ENCODE data around the gene TMEM132E.

The TMEM132E gene

DNA sequence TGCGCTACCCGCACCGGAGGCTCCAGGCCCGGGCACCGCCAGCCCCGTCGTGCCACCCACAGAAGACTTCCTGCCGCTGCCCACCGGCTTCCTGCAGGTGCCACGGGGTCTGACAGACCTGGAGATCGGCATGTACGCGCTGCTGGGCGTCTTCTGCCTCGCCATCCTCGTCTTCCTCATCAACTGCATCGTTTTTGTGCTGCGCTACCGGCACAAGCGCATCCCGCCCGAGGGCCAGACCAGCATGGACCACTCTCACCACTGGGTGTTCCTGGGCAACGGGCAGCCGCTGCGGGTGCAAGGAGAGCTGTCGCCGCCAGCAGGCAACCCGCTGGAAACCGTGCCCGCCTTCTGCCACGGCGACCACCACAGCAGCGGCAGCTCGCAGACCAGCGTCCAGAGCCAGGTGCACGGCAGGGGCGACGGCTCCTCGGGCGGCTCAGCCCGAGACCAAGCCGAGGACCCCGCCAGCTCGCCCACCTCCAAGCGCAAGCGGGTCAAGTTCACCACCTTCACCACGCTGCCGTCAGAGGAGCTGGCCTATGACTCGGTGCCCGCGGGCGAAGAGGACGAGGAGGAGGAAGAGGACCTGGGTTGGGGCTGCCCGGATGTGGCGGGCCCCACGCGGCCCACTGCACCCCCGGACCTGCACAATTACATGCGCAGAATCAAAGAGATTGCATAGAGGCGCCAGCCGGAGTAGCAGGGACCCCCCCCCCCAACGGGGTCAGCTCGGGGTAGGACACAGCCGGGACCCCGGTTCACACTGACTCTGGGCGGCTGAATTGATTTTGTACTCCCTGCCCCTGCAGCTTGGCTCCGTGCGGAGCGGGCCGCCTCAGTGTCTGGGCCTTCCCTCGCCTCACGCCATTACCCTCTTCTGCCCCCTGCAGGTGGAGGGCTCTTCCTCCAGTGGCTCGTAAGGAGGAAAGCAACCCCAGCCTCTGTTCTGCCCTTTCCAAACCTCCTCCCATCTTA, 58.5 kb downstream of the TMEM132E start:
- H3K4me1 ChIP-seq (ENCODE audit: control insufficient read depth in 5 of 5, insufficient read depth in 5 of 5, low read length in 5 of 5): peaks cover 0 to 13% (median 8%) of the 10 kb centered on the region in 5 donors
- peak overlapping the region in 1 of 5 donors; percentile 49 for H3K9ac ChIP-seq (ENCODE audit: low read length in 5 of 5)
- H3K4me3 ChIP-seq (ENCODE audit: low read depth in 1 of 5, low read length in 5 of 5): peak overlapping the region in 4 of 5 donors; percentile 36 to 62 (median 44)
- H3K27me3 ChIP-seq (ENCODE audit: control insufficient read depth in 5 of 5, insufficient read depth in 4 of 5, low read length in 5 of 5): peaks cover 5 to 60% (median 44%) of the 10 kb centered on the region in 5 donors
- no peaks in the 10 kb centered on the region for H3K36me3 ChIP-seq (ENCODE audit: control insufficient read depth in 5 of 5, insufficient read depth in 5 of 5, low read length in 5 of 5)
- H3K27ac ChIP-seq (ENCODE audit: low read depth, low read length): no peak overlapping the region
- H3K9me3 ChIP-seq (ENCODE audit: control insufficient read depth in 5 of 5, low read length in 5 of 5): no peaks in the 10 kb centered on the region

DNA sequence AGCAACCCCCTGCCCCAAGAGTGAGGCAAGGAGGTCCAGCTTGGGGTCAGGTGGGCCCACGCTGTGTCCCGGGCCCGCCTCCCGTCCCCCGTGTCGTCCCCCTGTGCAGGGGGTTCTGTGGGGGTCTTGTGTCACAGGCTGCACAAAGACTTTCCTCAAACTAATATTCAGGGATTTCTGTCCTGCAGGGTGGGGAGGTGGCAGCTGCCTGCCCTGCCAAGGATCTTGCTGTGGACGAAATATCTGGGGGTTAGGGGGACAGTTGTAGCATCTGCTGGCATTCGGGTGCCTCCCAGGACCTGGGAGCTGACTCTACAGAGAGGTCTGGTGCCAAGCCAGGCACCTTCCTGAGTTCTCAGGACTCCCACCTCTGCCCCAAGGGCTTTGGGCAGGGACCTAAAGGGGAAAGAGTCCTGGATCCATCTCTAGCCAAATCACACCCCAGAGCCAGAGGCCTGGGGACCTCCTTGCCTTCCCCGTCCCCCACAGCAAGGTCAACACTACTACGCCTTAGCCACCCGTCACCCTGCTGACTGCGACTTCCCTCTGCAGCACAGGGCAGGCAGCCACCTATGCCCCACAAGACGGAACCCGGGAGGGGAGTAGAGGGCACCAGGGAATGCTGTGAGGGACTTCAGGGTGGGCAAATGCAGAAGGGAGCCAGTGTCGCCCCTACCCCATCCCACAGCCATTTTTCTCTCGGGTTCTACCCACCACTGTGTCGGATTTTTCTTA, 59.3 kb downstream of the TMEM132E start:
- Histone ChIP-seq H3K36me3 (ENCODE audit: control insufficient read depth in 5 of 5, insufficient read depth in 5 of 5, low read length in 5 of 5) (no peaks in the 10 kb centered on the region), H3K9me3 (ENCODE audit: control insufficient read depth in 5 of 5, low read length in 5 of 5) (no peaks in the 10 kb centered on the region), H3K4me3 (ENCODE audit: low read depth in 1 of 5, low read length in 5 of 5) (peak overlapping the region in 1 of 5 donors; percentile 62), H3K27me3 (ENCODE audit: control insufficient read depth in 5 of 5, insufficient read depth in 4 of 5, low read length in 5 of 5) (peaks cover 5 to 60% (median 44%) of the 10 kb centered on the region in 5 donors), H3K4me1 (ENCODE audit: control insufficient read depth in 5 of 5, insufficient read depth in 5 of 5, low read length in 5 of 5) (peaks cover 0 to 13% (median 8%) of the 10 kb centered on the region in 5 donors), H3K9ac (ENCODE audit: low read length in 5 of 5) (no peak overlapping the region), H3K27ac (ENCODE audit: low read depth, low read length) (no peak overlapping the region)

- H3K27ac ChIP-seq (ENCODE audit: low read depth, low read length): no peak overlapping the region
- peaks cover 0 to 13% (median 8%) of the 10 kb centered on the region in 5 donors for H3K4me1 ChIP-seq (ENCODE audit: control insufficient read depth in 5 of 5, insufficient read depth in 5 of 5, low read length in 5 of 5)
- H3K4me3 ChIP-seq (ENCODE audit: low read depth in 1 of 5, low read length in 5 of 5): no peak overlapping the region
- H3K9me3 ChIP-seq (ENCODE audit: control insufficient read depth in 5 of 5, low read length in 5 of 5): no peaks in the 10 kb centered on the region
- H3K36me3 ChIP-seq (ENCODE audit: control insufficient read depth in 5 of 5, insufficient read depth in 5 of 5, low read length in 5 of 5): no peaks in the 10 kb centered on the region
- no peak overlapping the region for H3K9ac ChIP-seq (ENCODE audit: low read length in 5 of 5)
- peaks cover 5 to 61% (median 47%) of the 10 kb centered on the region in 5 donors for H3K27me3 ChIP-seq (ENCODE audit: control insufficient read depth in 5 of 5, insufficient read depth in 4 of 5, low read length in 5 of 5)
These were observed 60.5 kb downstream of the TMEM132E start for GRCh38 chr17:34639706-34640425.

- no peaks in the 10 kb centered on the region for H3K36me3 ChIP-seq (ENCODE audit: control insufficient read depth in 5 of 5, insufficient read depth in 5 of 5, low read length in 5 of 5)
- H3K27me3 ChIP-seq (ENCODE audit: control insufficient read depth in 5 of 5, insufficient read depth in 4 of 5, low read length in 5 of 5): peaks cover under 1 to 50% (median 41%) of the 10 kb centered on the region in 5 donors
- H3K9me3 ChIP-seq (ENCODE audit: control insufficient read depth in 5 of 5, low read length in 5 of 5): no peaks in the 10 kb centered on the region
- no peak overlapping the region for H3K27ac ChIP-seq (ENCODE audit: low read depth, low read length)
- no peak overlapping the region for H3K4me3 ChIP-seq (ENCODE audit: low read depth in 1 of 5, low read length in 5 of 5)
- peaks cover 0 to 13% (median 8%) of the 10 kb centered on the region in 5 donors for H3K4me1 ChIP-seq (ENCODE audit: control insufficient read depth in 5 of 5, insufficient read depth in 5 of 5, low read length in 5 of 5)
- no peak overlapping the region for H3K9ac ChIP-seq (ENCODE audit: low read length in 5 of 5)
These were observed 62.0 kb downstream of the TMEM132E start for GRCh38 chr17:34641368-34641767.

DNA sequence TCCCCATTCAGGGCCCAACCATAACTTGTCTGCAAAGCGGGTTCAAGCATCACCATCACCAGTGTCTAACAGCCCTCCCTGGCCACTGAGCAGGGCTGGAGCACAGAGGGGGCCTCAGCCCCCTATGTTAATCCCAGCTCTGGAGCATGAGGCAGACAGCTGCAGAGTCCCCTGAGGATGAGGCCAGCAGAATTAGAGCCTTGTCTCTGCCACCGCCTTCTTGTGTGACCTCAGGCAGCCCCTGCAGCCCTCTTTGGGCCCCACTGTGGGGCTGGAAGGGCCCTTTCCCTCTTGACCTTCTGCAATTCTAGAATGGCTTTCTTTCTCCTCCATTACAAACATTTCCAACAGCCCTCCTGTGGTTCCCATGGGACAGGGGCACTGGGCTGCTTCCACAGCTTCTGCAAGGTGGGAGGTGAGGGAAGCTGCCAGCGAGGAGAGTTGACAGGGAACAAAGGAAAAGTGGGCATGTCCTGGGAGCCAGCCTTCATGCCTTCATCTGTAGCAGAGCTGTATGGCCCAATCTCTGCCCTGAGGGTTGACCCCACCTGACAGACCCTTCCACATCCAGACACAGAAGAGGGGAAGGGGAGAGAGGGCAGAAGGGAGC, 65.7 kb downstream of the TMEM132E start:
- Histone ChIP-seq H3K9me3 (ENCODE audit: control insufficient read depth in 5 of 5, low read length in 5 of 5) (no peaks in the 10 kb centered on the region), H3K36me3 (ENCODE audit: control insufficient read depth in 5 of 5, insufficient read depth in 5 of 5, low read length in 5 of 5) (no peaks in the 10 kb centered on the region), H3K4me1 (ENCODE audit: control insufficient read depth in 5 of 5, insufficient read depth in 5 of 5, low read length in 5 of 5) (no peaks in the 10 kb centered on the region), H3K9ac (ENCODE audit: low read length in 5 of 5) (no peak overlapping the region), H3K4me3 (ENCODE audit: low read depth in 1 of 5, low read length in 5 of 5) (no peak overlapping the region), H3K27ac (ENCODE audit: low read depth, low read length) (no peak overlapping the region), H3K27me3 (ENCODE audit: control insufficient read depth in 5 of 5, insufficient read depth in 4 of 5, low read length in 5 of 5) (peaks cover 11 to 33% (median 23%) of the 10 kb centered on the region in 5 donors)

GRCh38 chr17:34645594-34645993, 66.2 kb downstream of the TMEM132E start:
- Histone ChIP-seq H3K9me3 (ENCODE audit: control insufficient read depth in 5 of 5, low read length in 5 of 5) (no peaks in the 10 kb centered on the region), H3K36me3 (ENCODE audit: control insufficient read depth in 5 of 5, insufficient read depth in 5 of 5, low read length in 5 of 5) (no peaks in the 10 kb centered on the region), H3K4me3 (ENCODE audit: low read depth in 1 of 5, low read length in 5 of 5) (no peak overlapping the region), H3K27ac (ENCODE audit: low read depth, low read length) (no peak overlapping the region), H3K4me1 (ENCODE audit: control insufficient read depth in 5 of 5, insufficient read depth in 5 of 5, low read length in 5 of 5) (no peaks in the 10 kb centered on the region), H3K27me3 (ENCODE audit: control insufficient read depth in 5 of 5, insufficient read depth in 4 of 5, low read length in 5 of 5) (peaks cover 14 to 35% (median 20%) of the 10 kb centered on the region in 5 donors), H3K9ac (ENCODE audit: low read length in 5 of 5) (no peak overlapping the region)

- Histone ChIP-seq H3K4me1 (ENCODE audit: control insufficient read depth in 5 of 5, insufficient read depth in 5 of 5, low read length in 5 of 5) (no peaks in the 10 kb centered on the region), H3K9me3 (ENCODE audit: control insufficient read depth in 5 of 5, low read length in 5 of 5) (no peaks in the 10 kb centered on the region), H3K27me3 (ENCODE audit: control insufficient read depth in 5 of 5, insufficient read depth in 4 of 5, low read length in 5 of 5) (peaks cover 17 to 41% (median 29%) of the 10 kb centered on the region in 5 donors), H3K4me3 (ENCODE audit: low read depth in 1 of 5, low read length in 5 of 5) (no peak overlapping the region), H3K27ac (ENCODE audit: low read depth, low read length) (no peak overlapping the region), H3K9ac (ENCODE audit: low read length in 5 of 5) (no peak overlapping the region), H3K36me3 (ENCODE audit: control insufficient read depth in 5 of 5, insufficient read depth in 5 of 5, low read length in 5 of 5) (no peaks in the 10 kb centered on the region)
These were observed 68.1 kb downstream of the TMEM132E start for GRCh38 chr17:34647511-34647910.

DNA sequence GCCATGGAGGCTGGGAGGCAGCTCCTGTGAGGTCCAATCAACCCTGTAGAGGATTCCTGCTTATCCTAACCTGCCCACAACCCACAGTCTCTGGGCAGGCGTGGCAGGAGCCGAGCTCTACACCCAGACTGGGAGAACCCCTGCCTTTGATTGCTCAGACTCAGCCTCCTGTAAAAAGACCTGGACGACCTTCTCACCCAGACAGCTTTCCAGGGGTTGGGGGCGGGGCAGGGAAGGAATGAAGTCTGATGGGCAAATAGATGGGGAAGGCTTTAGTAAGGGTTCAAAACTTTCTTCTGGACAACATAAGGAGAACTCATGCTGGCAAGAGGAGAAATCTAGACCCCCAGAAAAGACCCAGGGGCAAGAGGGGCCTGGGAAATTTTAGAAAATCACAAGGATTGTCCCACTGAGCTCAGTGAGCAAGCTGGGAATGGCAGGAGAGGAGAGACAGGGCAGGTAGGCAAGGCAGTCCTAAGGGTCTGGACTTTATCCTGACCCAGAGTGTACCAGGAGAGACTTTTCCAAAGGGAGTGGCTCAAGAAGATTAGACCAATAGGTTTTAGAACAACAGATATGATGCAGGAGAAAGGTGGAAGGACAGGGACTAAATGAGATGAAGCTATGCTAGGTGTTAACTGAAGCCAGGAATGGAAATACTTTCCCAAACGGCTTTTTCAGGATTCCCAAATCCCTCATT, 70.8 kb downstream of the TMEM132E start:
- no peak overlapping the region for H3K4me3 ChIP-seq (ENCODE audit: low read depth in 1 of 5, low read length in 5 of 5)
- H3K4me1 ChIP-seq (ENCODE audit: control insufficient read depth in 5 of 5, insufficient read depth in 5 of 5, low read length in 5 of 5): peaks cover 0 to 12% (median 4%) of the 10 kb centered on the region in 5 donors
- no peak overlapping the region for H3K9ac ChIP-seq (ENCODE audit: low read length in 5 of 5)
- H3K27ac ChIP-seq (ENCODE audit: low read depth, low read length): no peak overlapping the region
- no peaks in the 10 kb centered on the region for H3K36me3 ChIP-seq (ENCODE audit: control insufficient read depth in 5 of 5, insufficient read depth in 5 of 5, low read length in 5 of 5)
- no peaks in the 10 kb centered on the region for H3K9me3 ChIP-seq (ENCODE audit: control insufficient read depth in 5 of 5, low read length in 5 of 5)
- peaks cover 17 to 33% (median 28%) of the 10 kb centered on the region in 5 donors for H3K27me3 ChIP-seq (ENCODE audit: control insufficient read depth in 5 of 5, insufficient read depth in 4 of 5, low read length in 5 of 5)

- Histone ChIP-seq H3K9me3 (ENCODE audit: control insufficient read depth in 5 of 5, low read length in 5 of 5) (no peaks in the 10 kb centered on the region), H3K4me1 (ENCODE audit: control insufficient read depth in 5 of 5, insufficient read depth in 5 of 5, low read length in 5 of 5) (peaks cover 0 to 15% (median 4%) of the 10 kb centered on the region in 5 donors), H3K36me3 (ENCODE audit: control insufficient read depth in 5 of 5, insufficient read depth in 5 of 5, low read length in 5 of 5) (no peaks in the 10 kb centered on the region), H3K27me3 (ENCODE audit: control insufficient read depth in 5 of 5, insufficient read depth in 4 of 5, low read length in 5 of 5) (peaks cover 17 to 31% (median 26%) of the 10 kb centered on the region in 5 donors), H3K27ac (ENCODE audit: low read depth, low read length) (no peak overlapping the region), H3K4me3 (ENCODE audit: low read depth in 1 of 5, low read length in 5 of 5) (no peak overlapping the region), H3K9ac (ENCODE audit: low read length in 5 of 5) (no peak overlapping the region)
These were observed 72.0 kb downstream of the TMEM132E start for GRCh38 chr17:34651402-34651811.

All from subcutaneous abdominal adipose tissue (tissue), 5 donors.